Activated CD8-positive, alpha-beta memory T cell treated with anti-CD3 and anti-CD28 coated beads for 4 hours (primary cell): Measurements from ENCODE around the gene SYN1.
"Not testable (repeated sequence)": the region's sequence is repeated elsewhere in the genome, so short reads cannot be mapped to it uniquely, and the experiment has no call there.

Experiments used
- DNase-seq, 2 donors: peaks; one replicate each; pipeline ENCODE4 v3.0.0-alpha.2; 2020; ENCODE audit warnings: low read depth in 2 of 2

Gene SYN1

DNA sequence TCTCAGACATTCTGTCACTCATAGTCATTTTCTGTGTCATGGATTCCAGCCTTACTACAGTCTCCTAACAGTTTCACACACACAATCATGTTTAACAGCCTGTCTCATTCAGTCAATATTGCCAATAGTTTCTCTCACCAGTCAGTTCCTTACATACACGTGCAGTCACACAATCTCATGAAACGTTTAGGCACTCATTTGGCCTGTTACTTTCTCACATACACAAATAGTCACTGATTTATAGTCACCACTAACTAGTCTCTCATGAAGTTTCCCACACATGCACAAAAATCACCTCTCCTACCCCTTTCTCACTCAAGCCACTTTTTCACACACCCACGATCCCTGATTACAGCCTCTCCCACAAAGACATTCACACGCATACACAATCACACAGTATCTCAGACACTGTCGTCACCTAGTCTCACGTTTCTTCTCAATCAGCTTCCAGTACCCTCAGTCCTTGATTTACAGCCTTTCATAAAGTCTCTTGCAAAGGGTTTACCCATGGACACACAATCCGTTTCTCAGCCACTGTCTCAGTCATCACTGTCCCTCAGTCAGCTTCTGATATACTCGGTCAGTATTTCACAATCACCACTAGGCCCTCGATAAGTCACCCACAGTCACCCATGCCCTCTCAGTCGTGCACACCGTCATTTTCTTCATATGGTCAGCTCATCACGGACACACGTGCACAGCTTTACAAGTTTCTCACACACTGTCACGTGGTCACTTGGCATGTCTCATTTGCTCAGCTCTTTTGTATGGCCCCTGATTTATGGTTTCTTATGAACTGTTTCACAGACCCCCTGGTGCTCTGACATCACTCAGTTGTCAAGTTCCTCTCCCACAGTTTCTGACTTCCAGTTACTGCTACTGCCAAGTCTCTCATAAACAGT, 14.3 kb upstream of the SYN1 start:
- no peak for DNase-seq

DNA sequence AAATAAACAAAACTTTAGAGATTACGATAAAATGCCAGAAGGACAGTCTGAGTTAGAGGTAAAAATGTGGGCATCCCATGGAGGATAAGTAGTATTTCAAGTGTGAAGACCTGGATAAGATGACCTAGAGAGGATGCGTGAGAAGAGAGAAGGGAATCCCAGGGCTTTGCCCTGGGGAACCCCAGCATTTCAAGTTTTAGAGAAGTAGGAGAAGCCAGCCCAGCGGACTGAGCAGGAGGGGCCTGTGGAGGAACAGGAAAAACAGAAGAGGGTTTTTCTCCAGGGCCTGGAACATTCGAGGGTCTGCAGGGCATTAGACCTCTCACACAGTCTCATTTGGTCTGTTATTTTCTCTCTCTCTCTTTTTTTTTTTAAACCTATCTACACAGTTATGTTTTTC, 13.0 kb upstream of the SYN1 start:
- no peak for DNase-seq

DNA sequence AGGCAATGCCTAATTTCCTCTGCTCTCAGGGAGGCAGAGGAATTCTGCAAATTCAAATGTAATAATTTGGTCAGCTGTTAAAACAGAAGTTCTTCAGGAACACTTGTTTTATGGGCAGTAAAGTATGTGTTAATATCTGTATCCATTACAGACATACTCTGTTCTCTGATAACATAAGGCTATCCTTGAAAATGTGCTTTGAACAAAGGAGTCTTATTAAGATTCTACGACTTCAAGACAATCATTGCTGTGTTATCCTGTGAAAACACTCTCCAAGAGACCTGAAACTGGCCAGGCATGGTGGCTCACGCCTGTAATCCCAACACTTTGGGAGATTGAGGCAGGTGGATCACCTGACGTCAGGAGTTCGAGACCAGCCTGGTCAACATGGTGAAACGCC, 12.0 kb upstream of the SYN1 start:
- DNase-seq: no peak

DNA sequence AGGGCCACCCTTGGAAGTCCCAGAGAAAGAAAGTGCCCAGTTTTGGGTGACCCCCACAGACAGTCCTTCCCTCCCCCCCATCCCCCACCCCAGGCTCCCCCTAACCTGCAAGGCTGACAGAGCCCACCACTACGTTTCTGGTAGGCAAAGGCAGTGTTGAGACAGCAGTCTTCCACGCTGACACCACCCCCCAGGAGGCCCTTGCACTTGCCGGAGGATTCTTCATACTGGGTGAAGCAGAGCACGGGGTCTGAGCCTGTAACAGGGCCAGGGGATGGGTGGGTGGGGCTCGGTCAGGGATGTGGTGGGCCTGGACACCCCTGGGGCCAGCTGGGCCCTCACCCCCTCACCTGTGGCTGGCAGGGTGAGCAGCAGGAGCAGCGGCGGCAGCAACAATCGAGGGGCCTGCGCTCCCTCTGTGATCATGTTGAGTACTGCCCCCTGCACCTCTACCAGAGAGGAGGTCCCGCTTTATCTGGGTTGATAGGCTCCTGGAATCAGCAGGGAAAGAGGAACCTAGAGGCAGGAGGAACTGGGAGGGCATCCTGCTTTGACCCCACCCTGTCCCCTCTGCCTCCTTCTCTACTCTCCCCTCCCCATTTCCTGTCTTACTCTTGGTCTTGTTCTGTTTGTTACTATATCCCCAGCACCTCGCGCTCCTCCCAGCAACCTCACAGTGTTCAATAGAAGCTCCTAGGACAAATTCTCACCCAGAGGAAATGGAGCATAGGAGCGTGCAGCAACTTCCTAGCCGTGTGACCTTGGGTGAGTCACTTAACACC, 10.0 kb upstream of the SYN1 start, which contains the start of gene CFP:
TSS of gene CFP (minus strand) at position 512 of the 782 bp plus-strand sequence. CDS start at position 426, 86 bp downstream.
- no peak for DNase-seq

DNA sequence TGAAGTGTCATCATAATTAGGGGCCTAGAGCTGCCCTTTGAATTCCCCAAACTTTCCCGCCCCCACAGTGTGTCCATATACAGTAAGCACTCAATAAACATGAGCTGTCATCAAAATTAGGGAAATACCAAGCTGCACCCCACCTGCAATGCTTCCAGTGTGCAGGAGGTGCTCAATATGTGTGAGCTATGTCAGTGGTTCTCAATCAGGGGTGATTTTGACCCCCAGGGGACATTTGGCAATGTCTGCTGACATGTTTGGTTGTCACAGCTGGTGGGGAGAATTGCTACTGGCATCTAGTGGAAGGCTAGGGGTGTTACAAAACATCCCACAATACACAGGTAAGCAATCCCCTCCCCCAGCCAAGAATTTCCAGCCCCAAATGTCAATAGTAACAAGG, 9.3 kb upstream of the SYN1 start:
- no peak for DNase-seq

DNA sequence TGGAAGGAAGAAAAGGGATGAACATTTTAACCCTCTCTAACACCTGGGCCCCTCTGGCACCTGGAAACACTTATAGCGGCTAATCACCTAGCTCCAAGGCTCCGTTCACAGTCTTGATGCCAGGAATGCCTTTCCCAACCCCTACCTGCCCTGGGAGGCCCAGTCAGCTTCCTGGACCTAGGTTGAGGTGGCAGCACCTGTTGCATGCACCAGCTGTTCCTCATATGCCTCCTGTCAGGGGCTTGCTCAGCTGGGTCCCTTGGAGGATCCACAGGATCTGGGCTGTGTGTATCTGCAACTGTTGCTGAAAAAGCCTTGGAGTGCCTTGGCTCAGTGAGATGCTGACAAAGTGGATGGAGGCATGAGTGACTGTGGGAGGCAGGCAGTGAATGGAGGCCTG, 5.7 kb upstream of the SYN1 start:
- no peak for DNase-seq

DNA sequence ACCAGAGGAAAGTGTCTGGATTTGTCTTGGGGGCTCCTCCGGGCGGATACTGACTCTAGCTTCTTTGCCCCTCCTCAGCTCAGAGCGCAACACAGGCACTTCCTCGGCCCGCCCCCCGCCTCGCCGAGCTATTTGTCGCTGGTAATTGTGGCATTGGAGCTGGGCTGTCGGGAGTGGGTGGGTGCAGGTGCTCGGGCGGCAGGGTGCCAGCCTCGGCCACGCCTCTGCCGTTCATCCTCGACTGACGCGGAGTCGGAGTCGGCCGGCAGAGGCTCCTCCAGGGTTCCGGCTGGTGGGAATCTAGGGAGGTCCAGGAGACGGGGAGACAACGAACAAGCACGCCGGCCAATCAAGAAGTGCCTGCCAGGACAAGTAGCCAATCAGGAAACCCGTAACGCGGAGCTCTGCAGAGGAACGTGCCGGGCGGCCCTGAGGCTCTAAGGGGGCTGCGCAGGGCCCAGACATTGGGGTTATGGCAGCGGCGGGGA, 3.9 kb upstream of the SYN1 start:
- no peak for DNase-seq

DNA sequence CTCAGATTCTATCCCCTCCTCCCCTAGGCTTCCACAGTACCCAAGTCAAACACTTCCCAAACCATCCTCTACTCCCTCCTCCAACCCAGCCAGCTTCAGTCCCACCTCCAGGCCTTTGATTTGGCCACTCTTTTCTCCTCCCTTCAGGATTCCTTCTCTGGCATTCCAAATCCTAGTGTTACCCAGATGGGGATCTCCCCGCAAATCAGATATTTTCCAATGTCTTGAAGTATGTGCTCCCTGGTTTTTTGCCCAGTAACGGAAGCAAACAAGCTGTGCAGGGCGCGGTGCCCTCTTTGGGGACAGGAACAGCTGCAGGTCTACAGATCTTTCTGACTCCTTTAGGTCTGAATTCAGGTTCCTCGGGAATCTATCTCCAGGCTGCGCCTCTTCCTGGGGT, 2.2 kb upstream of the SYN1 start:
- DNase-seq: no peak

DNA sequence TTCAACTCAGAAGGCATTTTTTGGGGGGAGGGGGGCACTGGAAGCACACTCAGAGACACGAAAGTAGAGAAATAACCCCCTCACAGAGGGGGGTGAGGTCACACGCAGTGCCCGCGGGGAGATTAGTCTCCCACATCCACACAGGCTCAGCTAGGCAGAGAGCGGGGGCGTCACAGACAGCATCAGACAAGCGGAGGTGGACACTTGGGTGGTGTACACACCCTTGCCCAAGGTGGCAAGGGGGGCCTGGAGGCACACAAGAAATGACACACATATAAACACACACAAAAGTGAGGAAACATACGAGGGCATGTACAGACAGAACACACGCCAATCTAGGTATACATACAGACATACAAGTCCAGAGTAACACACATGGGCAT, 637 bp upstream of the SYN1 start:
- no peak for DNase-seq

DNA sequence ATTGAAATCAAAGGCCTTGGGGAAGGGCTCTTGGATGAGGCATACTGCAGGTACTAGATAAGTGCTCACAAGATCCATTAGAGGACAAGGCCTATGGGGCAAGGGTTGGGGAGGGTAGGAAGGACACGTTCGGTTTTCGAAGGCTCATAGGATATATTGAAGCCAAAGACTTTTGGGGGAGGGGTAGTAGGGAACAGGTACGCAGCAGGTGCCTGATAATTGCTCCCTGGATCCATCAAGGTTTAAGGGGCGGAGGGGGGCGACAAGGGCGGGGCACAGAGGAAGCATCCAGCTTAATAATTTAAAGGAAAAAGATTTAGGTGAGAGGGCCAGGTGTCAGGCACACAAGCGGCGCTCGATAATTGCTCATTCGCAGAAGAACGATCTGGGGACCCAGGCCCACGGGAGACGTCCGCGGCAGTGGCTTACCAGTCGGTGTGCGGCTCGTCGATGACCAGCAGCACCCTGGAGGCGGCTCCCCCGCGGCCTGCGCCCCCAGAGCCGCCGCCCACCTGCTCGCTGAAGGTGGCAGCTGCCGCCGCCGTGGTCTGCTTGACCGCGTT, 653 bp downstream of the SYN1 start:
- no peak for DNase-seq

DNA sequence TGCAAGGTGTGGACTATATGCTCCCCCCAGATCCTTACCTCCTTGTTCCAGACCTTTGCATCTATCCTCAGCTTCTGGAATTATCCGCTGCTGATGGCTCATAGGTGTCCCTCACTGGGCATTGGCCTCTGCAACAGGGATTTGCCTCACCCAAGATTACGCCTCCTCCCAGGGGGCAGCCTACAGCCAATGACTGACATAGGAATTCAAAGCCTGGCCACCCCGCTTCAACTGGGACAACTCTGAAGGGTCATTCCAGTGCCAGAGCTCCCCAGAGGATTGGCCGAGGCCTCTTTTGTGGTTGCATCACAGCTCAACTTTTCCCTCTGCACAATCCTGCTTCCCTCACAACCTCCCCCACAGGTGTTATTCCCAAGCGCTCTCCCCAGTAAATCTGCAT, 5.0 kb downstream of the SYN1 start:
- no peak for DNase-seq

DNA sequence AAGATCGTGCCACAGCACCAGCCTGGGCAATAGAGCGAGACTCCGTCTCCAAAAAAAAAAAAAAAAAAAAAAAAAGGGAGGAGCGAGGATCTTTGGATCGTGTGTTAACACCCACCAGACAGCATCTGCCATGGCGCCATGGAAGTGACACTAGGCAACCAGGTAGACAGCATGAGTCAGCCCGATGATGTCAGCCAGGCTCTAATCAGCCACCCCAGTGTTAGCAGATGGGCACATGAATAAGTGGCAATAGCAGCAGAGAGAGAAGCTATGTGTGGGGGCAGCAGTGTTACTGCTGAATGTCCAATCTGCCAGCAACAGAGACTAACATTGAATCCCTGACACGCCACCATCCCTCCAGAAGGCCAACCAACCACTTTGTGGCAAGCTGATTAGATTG, 6.6 kb downstream of the SYN1 start:
- DNase-seq: no peak

DNA sequence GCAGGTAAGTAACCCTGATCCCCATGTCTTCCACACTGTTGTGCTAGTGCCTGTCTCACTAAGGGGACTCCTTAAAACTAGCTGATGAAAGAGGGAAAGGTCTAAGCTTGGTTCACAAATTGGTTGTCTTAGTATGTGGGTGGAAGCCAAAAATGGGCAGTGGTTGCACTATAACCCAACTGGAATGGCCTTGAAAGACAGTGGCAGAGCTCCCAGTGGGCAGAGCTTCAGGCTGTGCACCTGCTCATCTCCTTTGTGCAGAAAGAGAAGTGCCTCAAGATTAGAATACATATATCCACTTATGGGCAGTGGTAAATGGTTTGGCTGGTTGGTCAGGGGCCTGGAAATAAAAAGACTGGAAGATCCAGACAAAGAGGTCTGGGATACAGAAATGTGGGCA, 7.2 kb downstream of the SYN1 start:
- DNase-seq: no peak

DNA sequence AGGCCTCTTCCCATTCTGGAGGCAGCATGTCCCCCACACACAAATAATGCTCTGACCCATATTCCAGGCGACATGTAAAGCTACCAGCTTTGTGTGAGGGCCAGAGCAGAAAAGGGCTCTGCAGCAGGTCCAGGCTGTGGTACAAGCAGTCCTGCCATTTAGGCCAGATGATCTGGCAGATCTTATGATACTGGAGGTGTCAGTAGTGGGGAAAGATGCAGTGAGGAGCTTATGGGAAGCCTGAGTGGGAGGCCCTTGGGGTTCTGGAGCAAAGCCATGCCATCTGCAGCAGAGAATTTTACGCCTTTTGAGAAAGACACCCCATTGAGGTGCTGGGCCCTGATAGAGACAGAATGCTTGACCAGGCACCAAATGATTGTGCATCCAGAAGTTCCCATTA, 7.7 kb downstream of the SYN1 start:
- DNase-seq: no peak

DNA sequence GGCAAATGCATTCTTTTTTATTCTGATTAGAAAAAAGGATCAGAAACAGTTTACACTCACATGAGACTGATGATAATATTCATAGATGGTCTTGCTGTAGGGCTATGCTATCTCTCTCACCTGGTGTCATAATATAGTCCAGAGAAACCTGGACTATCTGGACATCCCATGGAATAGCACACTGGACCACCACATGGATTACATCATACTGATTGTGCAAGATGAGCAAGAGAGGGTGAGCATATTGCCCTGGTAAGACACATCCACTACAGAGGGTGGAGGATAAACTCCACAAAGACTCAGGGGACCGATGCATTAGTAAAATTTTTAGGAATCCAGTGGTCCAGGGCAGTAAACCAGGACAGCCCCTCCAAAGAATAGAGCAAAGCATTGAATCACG, 8.2 kb downstream of the SYN1 start:
- DNase-seq: no peak

DNA sequence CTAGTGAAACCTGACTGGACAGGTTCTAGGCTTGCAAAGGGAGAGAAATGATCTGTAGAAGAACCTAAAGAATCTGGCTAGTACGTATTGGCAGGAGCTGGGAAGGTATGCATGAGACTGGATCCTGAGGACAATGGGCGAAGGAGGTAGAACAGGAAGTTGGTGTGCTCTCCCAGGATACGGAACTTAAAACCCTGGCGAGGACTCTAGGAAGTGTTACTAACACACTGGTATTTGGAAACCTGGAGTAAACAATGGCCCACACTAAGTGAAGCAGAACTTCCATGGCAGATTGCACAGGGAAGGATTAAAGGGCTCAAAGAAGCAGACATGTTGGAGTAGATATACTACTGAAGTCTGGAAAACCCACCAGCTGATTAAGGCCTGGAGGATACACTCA, 9.1 kb downstream of the SYN1 start:
- DNase-seq: no peak

DNA sequence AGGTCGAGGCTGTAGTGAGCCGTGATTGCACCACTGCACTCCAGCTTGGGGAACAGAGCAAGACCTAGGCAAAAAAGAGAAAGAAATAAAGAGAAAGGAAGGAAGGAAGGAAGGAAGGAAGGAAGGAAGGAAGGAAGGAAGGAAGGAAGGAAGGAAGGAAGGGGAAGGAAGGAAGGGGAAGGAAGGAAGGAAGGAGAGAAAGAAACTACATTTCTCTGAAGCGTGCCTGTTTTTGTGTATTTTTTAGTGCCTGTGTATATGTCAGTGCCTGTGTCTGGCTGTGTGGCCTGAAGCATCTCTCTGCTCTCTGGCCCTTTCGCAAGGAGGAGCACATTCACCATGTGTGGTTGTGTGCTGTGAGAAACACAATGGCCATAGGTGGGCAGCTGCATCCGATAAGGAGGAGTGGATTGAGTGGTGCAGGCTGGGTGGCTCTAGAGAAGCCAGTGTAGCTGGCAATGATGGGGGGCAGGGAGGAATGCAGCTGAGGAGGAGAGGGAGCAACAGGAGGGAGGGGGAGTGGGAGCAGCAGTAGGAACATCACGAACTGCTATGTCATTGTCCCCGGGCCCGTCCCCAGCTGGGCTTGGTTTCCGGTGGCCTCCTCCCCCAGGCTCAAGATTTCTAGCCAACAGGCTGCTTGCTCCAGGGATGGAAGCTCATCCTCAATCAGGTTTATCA, 11.4 kb downstream of the SYN1 start:
- no peak for DNase-seq

DNA sequence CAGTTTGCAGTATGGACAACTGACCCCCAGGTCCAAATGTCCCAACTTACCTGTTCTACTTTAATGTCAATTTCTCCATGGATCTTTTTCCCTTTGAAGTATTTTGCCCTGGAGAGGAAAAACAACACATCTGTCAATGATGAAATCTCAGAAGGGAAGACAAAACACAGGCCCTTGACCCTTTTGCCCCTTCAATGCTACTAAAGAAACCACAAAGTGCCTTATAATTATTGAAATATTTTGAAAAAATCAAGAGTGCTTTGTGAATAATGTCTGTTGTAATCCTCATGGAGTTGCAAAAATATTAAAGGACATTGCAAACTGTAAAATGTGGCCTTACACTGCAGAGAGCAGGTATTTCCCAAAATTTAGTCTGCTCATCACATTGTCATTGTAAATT, 12.6 kb downstream of the SYN1 start:
- DNase-seq: no peak

DNA sequence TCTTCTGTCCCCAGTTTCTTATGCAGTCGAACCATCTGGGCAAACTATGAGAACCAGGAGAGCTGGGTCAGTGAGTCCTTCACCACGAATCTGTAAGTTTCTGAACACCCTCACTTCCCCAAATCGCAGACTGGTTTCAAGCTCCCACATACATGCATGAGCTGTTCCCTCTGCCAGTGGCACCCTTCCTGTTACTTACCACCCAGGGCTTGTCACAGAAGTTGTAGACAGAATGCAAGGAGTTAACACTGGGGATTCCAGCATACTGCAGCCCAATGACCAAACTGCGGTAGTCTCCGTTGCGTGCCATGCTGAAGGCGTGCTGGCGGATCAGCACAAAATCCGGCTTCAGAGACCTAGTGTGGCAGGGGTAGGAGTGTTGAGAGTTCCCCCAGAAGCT, 14.6 kb downstream of the SYN1 start:
- no peak for DNase-seq

DNA sequence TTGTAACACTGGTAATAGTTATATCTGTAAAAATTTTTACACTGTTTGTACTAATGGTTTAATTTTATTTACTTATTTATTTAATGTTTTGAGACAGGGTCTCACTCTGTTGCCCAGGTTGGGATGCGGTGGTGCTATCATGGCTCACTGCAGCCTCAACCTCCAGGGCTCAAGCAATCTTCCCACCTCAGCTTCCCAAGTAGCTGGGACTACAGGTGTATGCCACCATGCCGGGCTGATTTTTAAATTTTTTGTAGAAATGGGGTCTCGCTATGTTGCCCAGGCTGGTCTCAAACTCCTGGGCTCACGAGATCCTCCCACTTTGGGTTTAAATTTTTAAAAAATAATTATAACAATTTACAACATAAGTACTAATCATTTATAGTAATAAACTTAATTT, 16.5 kb downstream of the SYN1 start:
- not testable (repeated sequence) for DNase-seq

DNA sequence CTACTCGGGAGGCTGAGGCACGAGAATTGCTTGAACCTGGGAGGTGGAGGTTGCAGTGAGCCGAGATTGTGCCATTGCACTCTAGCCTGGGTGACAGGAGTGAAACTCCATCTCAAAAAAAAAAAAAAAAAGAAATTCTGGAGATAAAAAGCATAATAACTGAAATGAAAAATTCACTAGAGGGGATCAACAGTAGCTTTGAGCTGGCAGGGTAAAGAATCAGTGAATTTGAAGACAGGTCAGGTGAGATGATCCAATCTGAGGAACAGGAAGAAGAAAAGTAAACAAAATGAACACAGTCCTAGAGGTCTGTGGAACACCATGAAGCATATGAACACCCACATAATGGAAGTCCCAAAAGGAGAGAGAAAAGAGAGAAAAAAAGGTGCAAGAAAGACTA, 22.4 kb downstream of the SYN1 start:
- DNase-seq: no peak

DNA sequence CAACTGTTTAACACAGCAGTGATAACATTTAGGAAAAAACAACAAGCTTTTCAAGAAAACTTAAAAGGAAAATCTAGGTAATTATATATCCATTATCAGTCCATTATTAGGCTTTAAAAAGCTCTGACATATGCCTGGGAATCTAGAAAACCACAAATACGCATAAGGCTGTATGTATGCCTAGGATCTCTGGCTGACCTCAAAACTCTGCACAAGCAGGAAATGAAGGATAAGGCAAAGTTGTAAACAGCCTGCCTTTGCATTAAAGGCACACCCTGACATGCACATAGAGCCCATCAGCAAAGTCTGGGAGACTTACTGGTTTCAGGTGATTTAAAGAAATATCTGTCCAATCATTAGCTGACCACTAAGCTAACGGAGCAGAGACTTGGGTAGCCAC, 23.4 kb downstream of the SYN1 start:
- no peak for DNase-seq
